ENCODE data around the gene UBR7.

UBR7 gene

DNA sequence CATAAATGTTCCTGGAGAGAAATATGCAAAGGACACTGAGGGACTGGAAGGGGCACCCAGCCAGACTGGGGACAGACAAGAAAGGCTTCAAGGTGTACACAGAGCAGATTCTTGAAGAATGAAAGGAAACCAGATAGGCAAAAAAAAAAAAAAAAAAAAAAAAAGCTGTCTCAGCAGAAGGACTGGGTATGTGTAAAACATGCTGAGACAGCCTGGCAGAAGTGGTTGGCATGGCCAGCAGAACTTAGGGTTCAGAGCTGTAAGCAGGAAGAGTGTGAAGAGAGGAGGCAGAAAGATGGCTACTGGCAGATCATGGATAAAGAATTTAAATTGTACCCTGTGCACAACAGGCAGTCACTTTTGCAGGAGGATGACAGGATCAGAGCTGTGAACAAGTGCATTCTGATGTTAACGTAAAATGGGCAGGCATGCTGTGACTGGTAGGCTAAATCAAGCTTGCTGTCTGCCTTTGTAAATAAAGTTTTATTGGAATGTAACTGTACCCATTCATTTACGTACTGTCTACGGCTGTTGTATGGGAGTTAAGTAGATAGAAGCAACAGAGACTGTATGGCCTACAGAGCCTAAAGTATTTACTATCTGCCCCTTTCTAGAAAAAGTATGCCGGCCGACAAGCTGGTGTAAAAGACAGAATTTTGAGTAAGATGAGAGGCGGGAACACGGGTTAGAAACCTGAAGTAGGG lies 42.2 kb downstream of the UBR7 start:
- H3K27ac ChIP-seq, result no peak overlapping the region
- no peak for TF ChIP-seq CTCF (conservative IDR thresholded peaks at IDR 0.05)
- no peak for TF ChIP-seq ZFX (IDR thresholded peaks at IDR 0.05)

GRCh38 chr14:93262446-93262845 lies 55.4 kb downstream of the UBR7 start:
- peak overlapping the region; percentile 4; the same call in 1 of the 2 replicates for H3K27ac ChIP-seq
- TF ChIP-seq ZFX (IDR thresholded peaks at IDR 0.05), result no peak
- no peak for TF ChIP-seq CTCF (conservative IDR thresholded peaks at IDR 0.05)

DNA sequence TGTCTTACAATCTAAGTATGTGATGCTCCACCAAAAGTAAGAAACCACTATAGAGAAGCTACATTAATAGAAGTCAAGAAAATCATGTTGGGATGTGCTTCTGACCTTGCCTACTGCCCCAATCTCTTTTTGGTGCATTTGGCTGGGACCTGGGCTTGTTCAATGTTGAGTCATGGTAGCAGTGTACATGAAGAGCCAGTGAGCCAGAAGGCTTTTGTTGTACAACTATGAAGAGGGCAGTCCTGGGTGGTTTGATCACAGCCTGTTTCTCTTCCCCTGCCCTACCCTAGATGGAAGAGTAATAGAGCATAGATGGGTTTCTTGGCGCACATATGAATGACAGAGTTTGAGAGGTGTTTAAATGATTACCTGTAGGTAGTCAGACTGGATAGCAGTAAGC lies 56.4 kb downstream of the UBR7 start:
- no peak overlapping the region for H3K27ac ChIP-seq
- TF ChIP-seq ZFX (IDR thresholded peaks at IDR 0.05) (no peak), CTCF (conservative IDR thresholded peaks at IDR 0.05) (no peak)

DNA sequence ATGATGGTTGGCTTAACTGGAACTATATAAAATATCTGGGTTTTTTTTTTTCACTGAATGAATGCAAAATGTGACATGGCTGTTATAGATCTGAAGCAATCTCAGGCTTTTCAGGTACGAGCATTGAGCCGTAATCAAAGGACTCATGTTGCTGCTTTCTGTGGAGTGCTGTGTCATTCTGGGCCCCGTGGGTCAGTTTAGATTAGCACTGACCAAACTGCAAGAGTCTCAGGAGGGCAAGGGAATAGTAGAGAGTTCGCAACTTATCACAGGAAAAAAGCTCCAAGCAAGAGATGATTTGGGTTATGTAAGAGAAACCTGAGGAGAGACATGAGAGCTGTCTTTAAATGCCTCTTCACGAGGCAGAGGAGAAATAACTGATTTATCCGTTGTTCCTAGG lies 59.1 kb downstream of the UBR7 start:
- no peak overlapping the region for H3K27ac ChIP-seq
- no peak for TF ChIP-seq CTCF (conservative IDR thresholded peaks at IDR 0.05)
- TF ChIP-seq ZFX (IDR thresholded peaks at IDR 0.05), result no peak

DNA sequence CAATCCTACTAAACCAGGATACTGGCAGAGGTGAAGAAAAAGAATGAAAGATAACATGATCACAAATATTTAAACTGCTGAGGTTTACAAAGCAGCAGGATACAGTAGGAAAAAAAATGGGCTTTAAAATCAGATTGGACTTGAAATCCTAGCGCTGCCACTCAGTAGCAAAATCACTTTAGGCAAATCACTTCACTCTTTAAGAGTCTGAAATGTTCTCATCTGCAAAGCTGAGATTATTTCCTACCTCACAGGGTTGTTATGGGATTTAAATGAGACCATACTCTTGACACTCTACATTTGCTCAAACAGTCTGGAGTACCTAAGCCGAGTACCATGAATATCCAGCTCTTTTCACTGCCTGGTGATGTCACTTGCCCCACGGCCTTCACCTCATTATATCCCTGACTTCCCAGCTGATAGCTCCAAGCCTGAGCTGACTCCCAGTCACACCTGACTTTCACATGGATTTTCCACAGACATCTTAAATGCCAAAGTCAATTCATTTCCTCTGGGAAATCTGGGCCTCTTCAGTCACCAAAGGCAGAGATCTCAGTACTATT lies 60.2 kb downstream of the UBR7 start:
- no peak for TF ChIP-seq CTCF (conservative IDR thresholded peaks at IDR 0.05)
- no peak for TF ChIP-seq ZFX (IDR thresholded peaks at IDR 0.05)
- no peak overlapping the region for H3K27ac ChIP-seq

DNA sequence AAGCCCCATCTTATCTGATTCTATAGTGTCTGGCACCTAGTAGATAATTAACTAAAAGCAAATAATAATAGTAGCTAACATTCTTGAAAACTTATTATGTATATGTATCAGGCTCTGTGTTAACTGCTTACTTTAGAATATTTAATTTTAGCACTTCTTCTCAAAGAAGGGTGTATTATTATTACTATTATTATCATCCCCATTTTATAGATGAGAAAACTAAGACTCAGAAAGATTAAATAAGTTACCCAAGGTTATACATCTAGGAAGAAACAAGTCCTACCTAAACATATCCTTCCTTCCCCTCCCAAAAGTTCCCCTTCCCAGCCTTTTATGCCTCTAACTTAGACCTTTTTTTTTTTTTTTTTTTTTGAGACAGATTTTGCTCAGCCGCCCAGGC lies 61.4 kb downstream of the UBR7 start:
- H3K27ac ChIP-seq, result no peak overlapping the region
- TF ChIP-seq ZFX (IDR thresholded peaks at IDR 0.05), result no peak
- TF ChIP-seq CTCF (conservative IDR thresholded peaks at IDR 0.05), result no peak

GRCh38 chr14:93269341-93270068 lies 62.4 kb downstream of the UBR7 start:
- TF ChIP-seq CTCF (conservative IDR thresholded peaks at IDR 0.05) (no peak), ZFX (IDR thresholded peaks at IDR 0.05) (no peak)
- no peak overlapping the region for H3K27ac ChIP-seq
